DMS153 treated with DMSO at 0.1 percent for 48 hours (cell line): Measurements from ENCODE around the gene USPL1.

Experiments
- DNase-seq: peaks from one replicate; lab custom pipeline; 2025; ENCODE audit not compliant: unreplicated experiment; lab: John Stamatoyannopoulos, UW

USPL1 gene

DNA sequence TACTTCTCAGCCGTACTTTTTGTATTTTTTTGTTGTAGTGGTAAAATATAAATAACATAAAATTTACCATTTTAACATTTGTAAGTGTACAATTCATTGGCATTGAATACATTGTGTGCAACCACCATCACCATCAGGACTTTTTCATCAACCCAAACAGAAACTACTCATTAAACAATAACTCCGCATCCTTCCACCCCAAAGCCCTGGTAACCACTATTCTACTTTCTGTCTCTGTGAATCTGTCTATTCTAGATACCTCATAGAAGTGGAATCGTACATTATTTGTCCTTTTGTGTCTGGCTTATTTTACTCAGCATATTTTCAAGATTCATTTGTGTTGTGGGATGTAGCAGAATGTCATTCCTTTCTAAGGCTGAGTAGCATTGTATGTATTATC lies 38.5 kb downstream of the USPL1 start:
- DNase-seq, result no peak

DNA sequence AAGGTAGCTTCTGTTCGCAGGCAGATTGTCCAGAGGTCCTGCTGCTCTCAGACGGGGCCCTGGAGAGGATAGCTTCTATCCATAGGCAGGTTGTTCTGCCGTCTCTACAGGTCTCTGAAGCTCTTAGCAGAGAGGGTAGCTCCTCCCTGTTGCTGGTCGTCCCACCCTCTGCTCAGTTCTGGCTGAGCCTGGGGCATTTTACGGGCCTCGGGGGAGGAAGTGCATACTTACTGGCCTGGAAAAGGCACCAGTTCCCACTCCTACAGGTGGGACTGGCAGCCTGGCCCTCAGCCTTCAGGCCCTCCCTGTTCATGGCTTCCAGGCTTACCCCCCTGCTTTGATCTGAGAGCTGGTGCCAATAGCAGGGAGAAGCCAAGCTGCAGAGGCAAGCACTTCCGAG lies 42.3 kb downstream of the USPL1 start:
- no peak for DNase-seq

DNA sequence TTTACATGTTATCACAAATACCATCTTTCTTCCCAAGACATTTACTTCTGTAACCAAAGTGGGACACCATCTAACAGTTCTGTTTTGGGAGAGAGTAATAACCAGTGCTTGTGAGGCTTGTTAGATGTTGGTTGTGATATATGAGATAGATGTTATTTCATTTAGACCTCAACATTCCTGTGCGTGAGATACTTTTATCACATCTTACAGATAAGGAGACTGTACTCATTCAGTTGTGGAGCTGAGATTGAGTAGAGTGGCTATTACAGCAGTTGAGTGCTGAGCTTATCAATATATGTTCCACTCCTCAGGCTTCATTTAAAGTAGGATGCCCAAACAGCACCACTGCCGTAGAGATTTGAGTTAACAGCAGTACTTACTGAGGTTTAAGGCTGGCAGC lies 43.1 kb downstream of the USPL1 start:
- no peak for DNase-seq

DNA sequence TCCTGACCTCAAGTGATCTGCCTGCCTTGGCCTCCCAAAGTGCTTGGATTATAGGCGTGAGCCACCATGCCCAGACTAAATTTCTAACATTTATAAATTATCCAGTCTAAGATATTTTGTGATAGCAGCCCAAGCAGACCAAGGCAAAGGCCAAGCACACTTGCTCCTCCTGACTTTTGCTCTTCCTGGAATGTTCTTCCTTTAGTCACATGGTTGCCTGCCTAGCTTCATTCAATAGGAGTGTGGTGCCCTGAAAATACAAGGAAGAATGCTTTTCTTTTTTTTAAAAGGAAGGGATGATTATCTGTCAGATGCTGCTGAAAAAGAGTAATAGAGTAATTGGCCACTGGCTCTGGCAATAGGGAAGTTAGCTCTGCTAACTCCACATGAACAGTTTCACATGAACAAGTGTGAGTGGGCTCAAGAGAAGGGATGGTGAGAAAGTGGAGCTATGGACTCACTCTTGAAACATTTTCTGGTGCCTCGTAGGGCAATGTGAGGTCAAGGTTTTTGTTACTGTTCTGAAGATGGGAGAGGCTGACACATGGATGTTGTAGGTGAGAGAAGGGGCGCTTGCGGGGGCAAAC lies 47.1 kb downstream of the USPL1 start:
- no peak for DNase-seq

DNA sequence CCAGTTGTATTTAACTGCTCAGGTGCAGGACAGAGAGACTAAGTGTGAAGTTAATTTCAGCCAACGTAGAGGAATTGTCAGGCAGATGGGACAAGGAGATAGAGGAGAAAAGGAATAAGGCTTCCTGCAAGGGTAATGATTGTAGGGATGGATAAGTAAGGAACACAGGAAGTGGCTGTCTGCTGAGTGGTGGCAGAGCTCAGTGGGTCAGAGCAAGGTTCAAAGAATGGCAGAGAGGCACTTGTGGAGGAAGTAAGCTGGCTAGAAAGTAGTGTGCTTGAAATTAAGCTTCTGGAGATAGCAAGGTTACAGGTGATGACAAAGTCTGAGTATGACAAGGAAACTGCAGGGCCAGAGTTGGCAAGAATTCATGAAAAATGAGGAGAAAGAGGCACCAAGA lies 47.9 kb downstream of the USPL1 start:
- DNase-seq, result no peak

DNA sequence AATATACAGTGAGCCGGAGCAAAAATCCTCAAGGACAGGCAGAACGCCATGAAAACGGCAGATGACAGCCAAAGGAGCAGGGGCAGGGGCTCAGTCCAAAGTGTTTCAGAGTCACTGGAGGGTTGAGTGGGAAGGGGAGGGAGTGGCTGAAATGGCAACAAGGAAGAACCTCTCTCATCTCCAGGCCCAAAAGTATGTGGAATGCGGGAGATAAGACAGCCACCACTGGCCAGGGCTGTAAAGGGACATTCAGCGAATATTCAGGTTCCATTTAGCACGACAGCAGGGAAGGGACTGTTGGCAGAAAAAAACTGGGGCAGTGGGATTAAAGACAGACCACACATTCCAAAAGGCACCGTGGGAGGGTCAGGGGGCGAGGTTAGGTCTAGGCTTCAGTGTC lies 48.4 kb downstream of the USPL1 start:
- no peak for DNase-seq

DNA sequence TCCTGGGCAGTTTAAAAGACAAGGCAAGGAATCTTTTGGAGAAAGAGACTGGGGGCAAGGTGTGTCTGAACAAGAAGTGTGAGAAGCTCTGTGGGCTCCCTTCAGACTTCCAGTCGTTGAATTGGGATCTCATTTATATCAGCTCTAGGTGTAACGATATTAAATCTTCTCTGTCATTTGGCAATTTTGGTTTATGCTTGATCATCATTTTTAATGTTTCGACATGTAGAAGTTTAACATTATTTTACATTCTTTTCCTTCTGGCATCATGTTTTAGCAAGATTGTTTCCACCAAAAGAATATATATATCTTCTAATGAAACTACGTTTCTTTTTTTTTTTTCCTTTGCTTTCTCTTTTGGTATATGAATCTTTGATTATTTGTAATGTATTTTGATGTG lies 49.3 kb downstream of the USPL1 start:
- no peak for DNase-seq

DNA sequence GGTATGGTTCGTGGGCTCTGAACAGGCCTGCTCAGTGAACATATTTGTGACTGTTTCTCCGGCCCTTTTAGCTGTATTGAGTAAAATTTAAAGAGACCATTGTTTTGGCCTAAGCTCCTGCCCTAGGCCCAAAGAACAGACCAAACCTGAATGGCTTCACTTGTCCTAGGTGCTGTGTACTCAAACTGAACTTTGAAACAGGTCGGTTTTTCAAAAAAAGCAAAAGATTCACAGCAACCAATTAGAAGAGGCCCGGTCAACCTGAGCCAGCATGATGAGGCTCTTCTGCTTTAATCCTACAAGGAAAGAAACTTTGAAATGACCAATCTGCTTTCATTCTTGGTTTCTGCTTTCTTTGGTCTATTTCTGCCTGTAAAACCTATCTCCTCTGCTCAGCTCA lies 50.6 kb downstream of the USPL1 start:
- DNase-seq, result no peak

DNA sequence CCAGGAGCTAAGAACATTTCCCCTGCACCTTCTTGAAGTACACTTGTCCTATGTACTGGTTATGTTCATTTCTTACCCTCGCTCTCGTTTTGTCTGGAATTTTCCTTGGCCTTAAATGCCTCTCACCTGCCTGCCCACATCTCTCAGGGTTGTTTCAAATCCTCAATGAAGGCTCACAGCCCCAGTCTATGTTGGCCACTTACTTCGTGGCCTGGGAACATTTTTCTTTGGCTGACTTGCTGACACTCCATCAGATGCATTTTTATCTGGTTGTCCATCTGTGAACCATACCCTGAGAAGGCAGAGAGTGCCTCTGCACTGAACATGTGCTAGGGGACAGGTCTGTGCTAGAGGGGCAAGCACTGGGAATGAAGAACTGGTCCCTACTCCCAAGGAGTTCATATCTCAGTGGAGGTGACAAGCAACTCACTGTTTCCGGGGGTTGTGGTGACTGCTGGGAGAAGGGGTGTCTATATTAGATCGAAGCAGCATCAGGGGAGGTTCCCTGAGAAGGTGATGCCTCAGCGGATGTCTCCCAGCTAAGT lies 53.6 kb downstream of the USPL1 start:
- no peak for DNase-seq

DNA sequence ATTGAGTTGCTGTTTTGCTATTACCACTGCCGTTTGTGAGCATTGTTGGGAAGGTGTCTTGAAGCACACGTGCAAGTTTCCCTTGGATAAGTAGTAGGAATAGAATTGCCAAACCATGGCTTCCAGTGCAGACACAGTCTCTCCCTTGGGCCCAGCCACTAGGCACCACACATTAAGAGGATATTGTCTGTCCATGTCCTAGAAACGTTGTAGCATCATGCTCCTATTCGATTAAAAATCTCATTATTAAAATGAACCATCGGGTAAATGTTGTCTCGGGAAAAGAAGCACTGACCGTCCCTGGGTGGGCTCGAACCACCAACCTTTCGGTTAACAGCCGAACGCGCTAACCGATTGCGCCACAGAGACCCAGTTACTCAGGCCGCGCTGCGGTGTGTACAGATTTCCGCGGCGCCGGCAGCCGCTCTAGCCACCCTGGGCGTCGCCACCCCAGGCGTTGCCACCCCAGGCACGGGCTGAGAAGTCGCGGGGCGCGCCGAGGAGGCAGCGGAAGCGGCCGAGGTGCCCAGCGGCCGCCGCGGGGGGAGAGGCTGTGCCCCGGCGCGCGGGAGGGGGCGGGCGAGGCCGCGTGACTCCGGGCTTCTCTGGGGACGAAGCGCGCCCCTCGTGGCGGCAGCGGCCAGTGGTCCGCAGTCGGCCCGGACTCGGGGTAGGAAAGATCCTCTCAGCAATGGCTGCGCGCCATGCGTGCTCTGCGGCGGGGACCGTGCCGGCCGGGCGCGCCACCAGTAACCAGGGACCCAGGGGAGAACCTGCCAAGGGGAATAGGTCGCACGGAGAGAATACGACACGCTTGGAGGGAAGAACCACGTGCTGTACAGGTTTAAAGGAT lies 56.2 kb downstream of the USPL1 start:
- peak; percentile 85 for DNase-seq

DNA sequence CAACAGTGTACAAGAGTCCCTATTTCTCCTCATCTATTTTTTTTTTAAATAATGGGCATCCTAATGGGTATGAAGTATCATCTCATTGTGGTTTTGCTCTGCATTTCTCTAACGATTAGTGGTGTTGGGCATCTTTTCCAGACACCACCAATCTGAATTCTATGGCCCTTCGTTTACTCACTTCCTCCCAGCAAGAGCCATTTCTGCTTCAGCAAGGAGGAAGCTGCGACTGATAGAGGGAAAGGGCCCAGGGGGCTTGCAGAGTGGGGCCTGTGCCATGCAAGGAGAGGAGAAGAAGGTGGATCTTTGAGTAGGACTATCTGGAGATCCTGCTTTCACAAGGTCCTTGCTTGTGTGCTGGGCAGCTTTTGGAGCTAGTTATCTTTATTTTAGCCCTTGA lies 58.0 kb downstream of the USPL1 start:
- DNase-seq, result no peak

DNA sequence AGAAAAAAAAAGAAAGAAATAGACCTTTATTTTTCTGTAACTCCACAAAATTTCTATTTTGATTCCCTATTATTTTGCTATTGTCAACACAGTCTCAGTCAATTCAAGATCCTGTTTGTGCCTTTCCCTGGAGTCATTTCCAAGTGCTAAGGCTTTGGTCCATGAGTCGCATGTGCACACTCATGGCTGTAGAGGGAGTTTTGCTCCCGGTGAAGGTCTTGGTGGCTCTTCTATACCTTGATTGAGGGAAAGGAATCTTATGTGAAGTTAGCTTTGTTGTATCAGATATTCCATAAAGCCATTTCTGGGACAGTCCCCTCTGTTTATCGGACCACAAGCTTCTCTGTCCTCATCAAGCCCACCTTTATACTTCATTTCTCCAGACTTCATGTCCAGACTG lies 59.0 kb downstream of the USPL1 start:
- no peak for DNase-seq

DNA sequence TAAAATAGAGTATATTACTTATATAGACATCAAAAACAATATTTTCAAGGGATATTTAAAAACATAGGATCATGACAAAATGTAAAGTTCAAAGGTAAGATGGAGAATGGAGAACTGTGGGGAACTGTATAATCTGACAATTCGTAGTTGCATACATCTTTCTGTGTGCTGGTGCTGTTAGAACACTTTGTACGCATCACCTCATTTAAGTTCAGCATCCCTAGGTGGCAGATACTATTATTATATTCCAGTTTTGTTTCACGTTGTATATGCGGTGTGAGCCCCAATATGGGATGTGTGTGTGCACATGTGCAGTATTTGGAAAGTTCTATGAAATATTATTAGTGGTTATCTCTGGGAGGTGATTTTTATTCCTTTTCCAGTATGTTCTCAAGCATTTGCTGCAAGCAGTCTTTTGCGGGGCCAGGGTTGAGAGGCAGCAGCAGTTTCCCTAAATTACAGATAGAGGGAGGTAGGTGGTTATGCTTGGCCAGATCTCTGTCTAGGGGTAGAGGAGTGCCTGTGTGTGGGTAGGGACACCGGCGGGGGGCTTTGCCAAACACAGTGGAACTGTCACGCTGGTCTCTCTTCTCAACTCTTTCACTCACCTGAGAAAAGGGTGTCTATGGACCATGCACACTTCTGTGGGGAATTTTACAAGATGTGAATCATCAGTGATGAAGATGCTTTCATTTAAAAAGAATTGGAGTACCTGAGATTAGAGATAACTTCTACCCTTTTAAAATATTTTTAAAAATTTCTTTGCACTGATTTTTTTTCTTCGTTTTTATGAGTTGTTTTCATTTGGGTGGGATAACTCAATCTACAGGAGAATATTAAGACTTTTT lies 62.0 kb downstream of the USPL1 start:
- no peak for DNase-seq

DNA sequence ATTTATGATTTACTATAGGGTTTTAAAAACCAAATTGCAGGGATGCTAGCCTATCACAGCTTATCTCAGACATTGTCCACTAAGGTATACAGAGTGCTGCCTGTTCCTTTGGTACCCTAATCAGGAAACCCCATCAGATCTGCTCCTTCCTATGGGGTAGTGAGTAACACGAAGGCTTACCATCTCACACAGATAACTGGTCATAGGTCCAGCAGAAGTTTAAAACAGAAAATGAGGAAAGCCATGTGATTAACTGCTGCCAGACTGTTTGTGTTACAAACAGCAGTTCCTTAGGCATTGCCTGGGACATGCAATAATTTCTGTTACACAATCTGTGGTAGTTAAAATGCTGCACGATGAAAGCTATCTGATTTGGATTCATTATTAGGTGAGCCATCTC lies 64.1 kb downstream of the USPL1 start:
- DNase-seq, result no peak

DNA sequence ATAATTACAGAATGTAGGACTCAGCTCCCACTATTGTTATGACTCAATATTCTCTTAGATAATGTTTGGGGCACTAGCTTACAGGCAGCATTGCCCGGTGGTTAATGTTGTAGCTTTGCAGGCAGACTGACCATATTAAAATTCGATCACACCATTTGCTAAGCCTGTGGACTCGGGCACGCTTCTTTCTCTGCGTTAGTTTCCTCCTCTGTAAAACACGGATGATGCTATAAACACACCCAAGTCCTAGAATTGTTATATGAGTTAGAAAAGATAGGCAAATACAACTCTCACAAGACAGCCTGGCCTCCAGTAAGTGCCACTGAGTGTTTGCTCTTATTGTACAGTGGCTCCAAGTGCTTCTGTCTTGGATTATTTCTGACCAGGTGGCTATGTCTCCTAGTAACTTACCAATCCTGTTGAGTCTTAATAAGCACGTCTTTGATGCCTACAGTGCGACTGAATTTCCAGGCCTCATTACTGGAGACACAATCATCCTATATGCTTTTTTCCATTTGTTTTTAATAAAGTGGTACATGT lies 67.7 kb downstream of the USPL1 start:
- DNase-seq, result no peak

DNA sequence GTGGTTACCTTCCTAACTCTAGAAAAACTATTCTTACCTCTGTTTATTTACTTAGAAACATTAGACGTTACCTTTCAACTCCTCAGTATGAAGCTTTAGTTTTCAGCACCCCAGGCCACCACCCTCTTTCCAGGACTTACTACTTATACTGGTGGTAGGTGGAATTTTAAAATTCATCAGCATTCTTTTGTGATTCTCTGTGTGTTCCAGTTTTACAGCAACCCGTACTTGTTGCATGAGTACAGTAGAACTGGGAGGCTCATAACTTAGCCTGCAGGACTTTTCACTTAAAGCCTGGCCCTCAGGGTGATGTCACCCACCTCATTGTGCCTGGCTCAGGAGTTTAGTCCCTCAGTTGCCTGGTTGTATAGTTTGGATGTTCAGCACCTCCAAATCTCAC lies 68.3 kb downstream of the USPL1 start:
- DNase-seq, result no peak

DNA sequence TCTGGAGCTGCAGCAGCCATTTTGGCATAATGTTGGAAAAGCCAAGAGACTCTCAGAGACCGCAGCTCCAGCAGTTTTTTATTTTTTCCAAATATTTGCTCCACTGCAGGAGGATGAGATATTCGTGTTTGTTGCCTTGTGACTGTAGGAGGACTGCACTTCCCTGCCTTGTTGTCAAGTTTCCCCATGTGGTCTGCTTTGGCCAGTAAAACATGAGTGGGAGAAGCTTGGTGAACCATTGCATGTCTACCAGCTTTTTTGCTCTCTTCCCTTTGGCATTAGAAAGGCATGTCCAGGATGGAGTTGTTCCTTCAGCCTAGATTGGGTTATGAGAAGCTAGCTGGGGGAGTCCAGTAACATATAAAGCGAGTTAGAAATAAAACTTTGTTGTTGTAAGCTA lies 69.9 kb downstream of the USPL1 start:
- no peak for DNase-seq

DNA sequence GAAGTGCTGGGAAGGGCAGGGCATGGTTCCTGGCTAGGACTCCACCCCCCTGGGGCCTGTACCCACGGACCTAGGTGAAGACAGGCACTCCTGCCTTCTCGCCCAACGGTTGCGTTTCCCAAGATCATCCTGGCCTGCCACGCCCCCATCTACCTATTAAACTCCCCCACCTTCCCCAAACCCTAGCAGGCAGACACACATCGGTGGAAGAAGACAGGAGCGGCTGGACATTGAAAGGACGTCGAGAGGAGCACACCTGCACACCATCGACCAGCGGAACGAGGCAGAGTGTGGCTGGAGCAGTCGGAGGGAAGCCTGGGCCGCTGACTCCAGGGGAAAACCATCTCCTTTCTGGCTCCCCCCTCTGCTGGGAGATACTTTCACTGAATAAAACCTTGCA lies 72.0 kb downstream of the USPL1 start:
- no peak for DNase-seq

DNA sequence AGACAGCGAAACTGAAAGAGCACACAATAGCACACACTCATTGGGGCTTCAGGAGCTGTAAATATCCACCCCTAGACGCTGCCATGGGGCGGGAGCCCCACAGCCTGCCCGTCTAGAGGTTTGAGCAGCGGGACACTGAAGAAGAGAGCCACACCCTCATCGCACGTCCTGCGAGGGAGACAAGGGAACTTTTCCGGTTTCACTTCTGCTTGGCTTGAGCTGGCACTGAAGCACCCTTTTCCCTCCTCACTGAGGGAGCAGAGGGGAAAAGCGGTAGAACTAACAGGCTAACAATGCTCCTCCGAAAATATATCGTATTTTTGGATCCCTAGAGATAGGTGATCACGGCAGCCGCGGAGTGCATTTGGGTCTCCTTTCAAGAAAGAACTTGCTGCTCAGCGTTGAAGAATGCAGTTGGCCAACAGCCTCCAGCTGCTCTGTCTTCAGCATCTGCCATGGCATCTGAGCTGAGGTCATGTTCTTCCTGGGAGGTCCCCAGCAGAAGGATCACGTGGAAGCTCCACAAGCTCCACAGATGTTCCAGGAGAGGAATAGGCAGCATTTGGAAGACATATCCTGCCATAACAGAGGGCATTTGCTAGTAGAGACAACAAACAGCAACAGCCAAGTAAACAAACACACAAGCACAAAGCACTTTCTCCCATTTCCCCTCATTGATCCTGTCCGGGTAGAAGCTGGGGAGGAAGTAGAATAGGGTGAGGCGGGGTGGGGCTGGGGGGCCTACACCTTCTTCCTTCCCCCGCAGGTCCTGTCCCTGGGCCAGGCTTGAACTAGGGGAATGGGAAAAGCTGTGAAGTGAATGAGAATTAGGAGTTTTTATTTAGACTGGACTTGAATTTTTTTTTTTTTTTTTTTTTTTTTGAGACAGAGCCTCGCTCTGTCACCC lies 72.8 kb downstream of the USPL1 start:
- peak; percentile 71 for DNase-seq

DNA sequence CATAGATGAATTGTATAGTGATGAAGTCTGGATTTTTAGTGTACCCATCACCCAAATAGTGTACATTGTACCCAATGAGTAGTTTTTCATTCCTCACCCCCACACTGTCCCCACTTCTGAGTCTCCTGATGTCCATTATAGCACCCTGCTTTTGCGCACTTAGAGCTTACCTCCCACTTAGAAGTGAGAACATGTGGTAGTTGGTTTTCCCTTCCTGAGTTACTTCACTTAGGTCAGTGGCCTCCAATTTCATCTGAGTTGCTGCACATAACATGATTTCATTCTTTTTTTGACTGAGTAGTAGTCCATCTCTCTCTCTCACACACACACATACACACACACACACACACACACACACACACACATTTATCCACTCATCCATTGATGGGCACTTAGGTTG lies 74.4 kb downstream of the USPL1 start:
- no peak for DNase-seq
